Stimulated activated CD8-positive, alpha-beta memory T cell treated with anti-CD3 and anti-CD28 coated beads, Interleukin-15, amount 100 ng/mL, for 4 hours (primary cell): ENCODE measurements around the gene CDK14.
"Not testable (repeated sequence)": the region's sequence is repeated elsewhere in the genome, so short reads cannot be mapped to it uniquely, and the experiment has no call there.

Experiments used
- DNase-seq, 2 donors: peaks; one replicate each; pipeline ENCODE4 v3.0.0-alpha.2; 2020; ENCODE audit warnings: low read depth in 2 of 2

CDK14 gene

GRCh38 chr7:91156316-91157185 lies 560.4 kb downstream of the CDK14 start:
- no peak for DNase-seq

DNA sequence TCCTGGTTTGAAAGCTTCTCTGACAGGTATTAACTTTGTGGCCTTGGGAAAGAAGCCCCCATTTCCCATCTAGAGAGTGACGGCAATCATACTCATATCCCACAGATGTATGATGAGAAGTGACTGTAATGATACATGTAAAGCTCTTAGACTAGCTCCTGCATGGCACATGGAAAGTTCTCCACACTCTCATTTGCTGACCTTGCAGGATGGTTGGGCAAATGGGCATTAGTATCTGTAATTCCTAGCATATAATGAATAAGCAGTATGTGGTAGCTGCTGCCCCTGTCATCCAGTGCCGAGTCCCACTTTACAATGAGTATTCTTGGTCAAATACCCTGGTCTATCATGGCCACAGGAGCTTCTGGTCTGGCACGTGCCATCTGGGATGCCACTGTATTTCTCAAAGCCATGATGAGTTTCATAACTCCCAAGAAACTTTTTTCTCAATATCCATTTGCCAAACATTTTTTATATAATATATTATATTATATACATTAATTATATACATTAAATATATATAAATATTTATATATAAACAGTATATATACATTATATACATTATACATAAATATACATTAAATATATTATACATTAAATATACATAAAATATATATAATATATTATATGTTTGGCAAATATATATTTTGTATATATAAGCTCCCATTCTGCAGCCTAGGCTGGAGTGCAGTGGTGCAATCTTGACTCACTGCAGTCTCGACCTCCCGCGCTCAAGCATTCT lies 561.6 kb downstream of the CDK14 start:
- DNase-seq, result no peak

DNA sequence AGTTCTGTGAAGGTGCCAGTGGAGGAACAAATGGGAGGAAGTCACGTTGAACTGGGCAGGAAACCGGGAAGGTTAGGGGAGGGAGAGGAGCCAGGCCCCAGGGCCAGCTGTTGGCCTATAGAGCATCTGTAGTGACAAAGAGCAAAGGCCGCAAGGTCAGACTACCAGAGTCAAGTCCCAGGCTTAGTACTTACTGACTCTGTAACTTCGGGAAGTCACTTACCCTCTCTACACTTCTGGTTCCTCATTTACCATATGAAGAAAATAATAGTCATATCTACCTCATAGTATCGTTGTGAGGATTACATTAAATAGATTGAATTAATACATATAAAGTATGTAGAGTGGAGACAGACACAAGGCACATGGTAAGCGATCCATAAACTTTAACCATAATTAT lies 566.3 kb downstream of the CDK14 start:
- no peak for DNase-seq

DNA sequence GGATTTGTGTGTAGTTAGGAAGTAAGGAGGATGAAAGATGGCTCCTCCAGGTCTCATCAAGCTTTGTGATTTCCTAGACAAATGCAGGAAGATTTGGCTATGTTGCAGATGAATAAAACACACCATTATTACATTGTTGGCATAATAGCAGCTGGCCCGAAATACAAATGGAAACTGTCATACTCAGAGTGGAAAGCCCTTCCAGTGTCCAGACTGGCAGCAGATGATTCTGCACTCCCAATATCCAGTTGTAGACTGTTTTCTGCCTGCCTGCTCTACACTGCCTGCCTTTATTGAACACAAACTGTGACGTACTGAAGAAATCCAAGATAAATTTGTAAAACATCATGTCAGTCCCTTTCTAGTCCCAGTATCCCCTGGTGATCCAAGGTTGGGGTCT lies 568.4 kb downstream of the CDK14 start:
- no peak for DNase-seq

GRCh38 chr7:91165006-91165845 lies 569.1 kb downstream of the CDK14 start:
- DNase-seq, result no peak

DNA sequence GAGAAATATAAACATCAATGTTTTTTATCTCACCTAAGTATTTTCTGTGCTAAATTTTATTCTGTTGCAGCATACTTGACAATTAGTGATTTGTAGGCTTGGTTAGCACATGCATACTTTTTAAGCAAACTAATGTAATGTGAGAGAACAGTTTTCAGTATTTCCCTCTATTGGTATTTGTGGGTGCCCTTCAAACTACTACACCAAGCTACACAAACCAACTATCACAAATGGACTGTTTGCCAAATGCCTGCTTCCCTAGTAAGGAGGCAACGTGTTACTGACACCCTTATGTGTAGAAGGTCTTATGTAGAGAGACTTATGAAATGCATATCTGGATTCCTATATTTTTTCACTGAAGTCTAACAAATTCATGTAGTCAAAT lies 569.7 kb downstream of the CDK14 start:
- DNase-seq, result no peak

GRCh38 chr7:91168871-91169829 lies 573.0 kb downstream of the CDK14 start:
- DNase-seq, result no peak

DNA sequence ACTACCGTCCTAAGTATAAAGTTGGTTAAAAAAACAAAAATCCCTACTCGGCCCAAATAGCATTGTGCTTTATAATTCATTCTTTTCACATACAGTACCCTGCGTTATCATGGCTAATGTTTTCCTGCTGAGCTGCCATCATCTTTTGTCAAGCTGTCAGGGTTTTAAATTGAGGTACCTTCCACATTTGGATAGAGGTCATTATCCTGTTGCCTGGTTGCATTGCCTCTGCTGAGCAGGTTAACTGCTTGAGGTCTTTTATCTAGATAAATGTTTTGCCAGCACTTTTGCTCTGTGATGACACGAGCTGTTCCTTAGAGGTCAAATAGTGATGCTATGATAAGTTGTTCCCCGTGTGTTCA lies 573.7 kb downstream of the CDK14 start:
- no peak for DNase-seq

DNA sequence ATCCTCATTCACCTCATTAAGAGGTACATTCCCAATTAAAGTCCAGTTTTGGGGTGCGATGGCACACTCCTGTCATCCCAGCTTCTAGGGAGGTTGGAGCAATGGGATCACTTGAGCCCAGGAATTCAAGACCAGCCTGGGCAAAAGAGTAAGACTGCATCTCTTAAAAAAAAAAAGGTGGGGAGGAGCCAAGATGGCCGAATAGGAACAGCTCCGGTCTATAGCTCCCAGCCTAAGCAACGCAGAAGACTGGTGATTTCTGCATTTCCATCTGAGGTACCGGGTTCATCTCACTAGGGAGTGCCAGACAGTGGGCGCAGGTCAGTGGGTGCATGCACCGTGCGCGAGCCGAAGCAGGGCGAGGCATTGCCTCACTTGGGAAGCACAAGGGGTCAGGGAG lies 577.1 kb downstream of the CDK14 start:
- not testable (repeated sequence) for DNase-seq

DNA sequence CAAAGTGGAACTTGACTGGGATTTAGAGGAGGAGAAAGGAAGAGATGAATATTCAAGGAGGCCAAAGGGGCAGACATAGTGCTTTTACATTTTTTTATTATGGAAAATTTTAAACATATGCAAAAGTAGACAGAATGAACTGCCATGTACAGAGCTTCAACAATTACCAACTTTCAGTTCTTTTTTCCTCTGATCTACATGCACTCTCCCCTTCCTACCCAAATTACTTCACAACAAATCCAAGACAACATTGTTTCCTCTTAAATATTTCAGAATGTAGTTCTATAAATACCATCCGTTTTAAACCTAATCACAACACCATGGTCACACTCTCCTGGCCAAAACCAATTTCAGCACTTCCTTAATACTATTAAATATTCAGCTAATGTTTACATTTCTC lies 584.6 kb downstream of the CDK14 start:
- no peak for DNase-seq

DNA sequence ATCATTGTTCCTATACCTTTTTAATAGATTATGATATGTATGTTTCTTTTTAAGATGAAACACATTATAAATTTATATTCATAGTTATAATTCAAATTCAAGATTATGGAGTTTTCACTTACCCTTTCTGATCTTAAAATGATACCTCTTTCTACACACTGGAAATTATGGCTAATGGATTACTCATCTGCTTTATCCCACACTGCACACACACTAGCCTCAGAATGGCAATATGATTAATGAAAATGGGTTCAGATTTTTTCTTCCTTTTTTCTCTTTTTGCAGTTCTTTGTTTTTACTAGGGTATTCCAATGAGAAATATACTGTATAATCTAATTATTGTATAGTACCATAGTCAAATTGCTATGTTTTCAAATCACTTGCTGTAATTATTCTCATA lies 585.8 kb downstream of the CDK14 start:
- DNase-seq, result no peak

- no peak for DNase-seq
These were observed 587.0 kb downstream of the CDK14 start for GRCh38 chr7:91182819-91183764.

DNA sequence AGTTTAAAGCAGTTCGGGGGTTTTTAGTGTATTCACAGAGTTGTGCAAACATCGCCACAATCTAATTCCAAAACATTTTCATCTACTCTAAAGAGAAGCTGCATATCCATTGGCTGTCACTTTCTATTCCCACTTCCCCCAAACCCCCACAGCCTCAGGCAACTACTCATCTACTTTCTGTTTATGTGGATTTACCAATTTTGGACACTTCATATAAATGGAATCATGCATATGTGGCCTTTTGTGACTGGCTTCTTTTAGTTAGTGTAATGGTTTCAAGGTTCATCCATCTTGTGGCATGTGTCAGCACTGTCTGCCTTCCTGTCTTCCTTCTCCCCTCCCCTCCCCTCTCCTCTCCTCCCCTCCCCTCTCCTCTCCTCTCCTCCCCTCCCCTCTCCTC lies 589.6 kb downstream of the CDK14 start:
- no peak for DNase-seq

- DNase-seq, result no peak
These were observed 590.9 kb downstream of the CDK14 start for GRCh38 chr7:91187061-91187460.

GRCh38 chr7:91191771-91192170 lies 595.6 kb downstream of the CDK14 start:
- DNase-seq, result no peak

GRCh38 chr7:91193141-91193540 lies 597.0 kb downstream of the CDK14 start:
- DNase-seq, result no peak

DNA sequence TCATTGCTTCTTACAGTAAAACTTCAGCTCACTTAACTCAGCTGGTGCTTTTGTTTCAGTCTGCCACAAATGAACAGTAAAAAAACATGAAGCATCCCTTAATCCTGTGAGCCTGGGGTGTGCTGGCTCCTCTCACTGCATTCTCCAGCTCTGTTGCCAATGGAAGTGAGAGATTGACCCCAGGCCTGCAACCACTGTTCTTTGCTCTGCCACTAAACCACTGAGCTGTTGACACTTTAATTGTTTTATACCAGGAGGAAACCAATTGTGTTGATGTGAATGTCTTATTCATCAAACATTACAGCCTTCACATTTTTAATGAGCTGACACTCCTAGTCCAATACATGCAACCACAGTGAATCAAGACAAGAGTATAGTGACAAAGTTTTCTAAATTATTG lies 598.7 kb downstream of the CDK14 start:
- DNase-seq, result no peak

DNA sequence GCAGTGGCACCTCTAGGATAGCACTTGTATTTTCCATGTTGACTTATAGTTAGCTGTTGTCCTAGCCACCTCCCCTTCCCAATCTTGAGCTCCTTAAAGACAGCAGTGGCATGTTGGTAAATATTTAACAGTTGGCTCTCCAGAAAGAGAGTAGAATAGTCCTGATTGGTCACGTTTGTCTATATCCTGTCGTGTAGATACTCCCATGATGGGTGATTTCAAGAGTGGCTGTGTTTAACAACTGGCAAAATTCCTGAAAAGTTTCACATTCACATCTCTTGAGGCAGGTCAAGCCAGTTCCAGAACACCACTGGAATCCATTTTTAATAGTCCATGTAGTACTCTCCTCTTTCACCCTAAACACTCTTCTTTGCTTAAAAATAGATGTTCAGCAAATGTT lies 599.9 kb downstream of the CDK14 start:
- DNase-seq, result no peak

DNA sequence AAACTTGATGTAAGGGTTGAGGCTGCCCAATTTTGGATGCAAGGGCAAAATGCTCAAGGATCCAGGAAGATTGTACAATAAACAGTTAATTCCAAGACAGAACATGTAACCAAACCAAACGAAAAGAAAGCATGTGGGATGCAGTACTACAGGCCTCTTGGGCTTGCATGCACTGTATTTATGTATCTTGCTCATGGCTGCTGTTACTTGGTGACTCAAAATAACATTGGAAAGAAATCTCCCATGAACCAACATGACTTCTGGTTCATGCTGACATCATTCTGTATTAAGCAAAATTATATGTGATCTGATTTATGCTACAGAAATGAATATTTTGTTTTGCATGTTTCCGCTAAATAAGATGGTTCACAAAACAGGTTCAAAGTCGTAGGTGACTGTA lies 602.2 kb downstream of the CDK14 start:
- no peak for DNase-seq

- DNase-seq, result no peak
These were observed 603.5 kb downstream of the CDK14 start for GRCh38 chr7:91199601-91200000.
